SK-N-SH (cell line): ENCODE data around the gene REPS2. TPM values are rescaled to one million over a fixed set of nuclear protein-coding genes. Genes with fewer than 3 reads are reported as not detected.
A peak's percentile ranks its signal among the peaks of the same experiment; 100 is the strongest.

Experiments
- CTCF ChIA-PET: fragments of 300-600, 350-600 bp; formaldehyde crosslinking; extraction: SDS; loops from one replicate; lab custom pipeline; 2021; lab: Yijun Ruan, JAX
- POLR2A ChIA-PET: fragments of 350-600 bp; sonication (Branson Sonifier 250); formaldehyde crosslinking; extraction: SDS; loops from one replicate; lab custom pipeline; 2020; ENCODE audit warnings: antibody characterized with exemption, inconsistent platforms; lab: Yijun Ruan, JAX
- DNase-seq: peaks from one replicate; pipeline ENCODE4 v3.0.0; 2012
- H2AFZ ChIP-seq: fragments of 200-600 bp; sonication (generic); 2 replicates; pipeline ENCODE4 v1.8.1; 2016; ENCODE audit warnings: antibody characterized with exemption, mild to moderate bottlenecking, low read depth
- H3F3A ChIP-seq: fragments of 200-600 bp; sonication (generic); replicated peaks from 2 replicates; pipeline ENCODE3; 2016; ENCODE audit warnings: antibody characterized with exemption, mild to moderate bottlenecking; ENCODE audit not compliant: insufficient read depth
- H3K27ac ChIP-seq, 2 experiments: fragments of 200-500 bp in 1 of 2; fragments of 200-600 bp in 1 of 2; sonication (Bioruptor generic) in 1 of 2; sonication (generic), shearing (Covaris generic) in 1 of 2; 2 replicates each; pipeline versions ENCODE4 v1.5.1 to v1.6.1; 2014 to 2016; ENCODE audit warnings: low read depth in 2 of 2, inconsistent platforms in 1 of 2, low read length in 1 of 2, mild to moderate bottlenecking in 1 of 2, mixed read lengths in 1 of 2
- H3K27me3 ChIP-seq: fragments of 200-600 bp; sonication (generic), shearing (Covaris generic); 2 replicates; pipeline ENCODE4 v1.6.1; 2016; ENCODE audit warnings: mixed run types; ENCODE audit not compliant: insufficient read depth
- H3K36me3 ChIP-seq, 2 experiments: fragments of 200-500 bp in 1 of 2; fragments of 200-600 bp in 1 of 2; sonication (Bioruptor generic) in 1 of 2; sonication (generic) in 1 of 2; replicated peaks in 1 of 2; 2 replicates each; pipeline versions ENCODE3 to v1.5.1; 2014 to 2016; ENCODE audit warnings: low read length in 1 of 2, mild to moderate bottlenecking in 1 of 2; ENCODE audit not compliant: insufficient read depth in 2 of 2, control insufficient read depth in 1 of 2
- H3K4me1 ChIP-seq, 2 experiments: fragments of 200-500 bp in 1 of 2; fragments of 200-600 bp in 1 of 2; sonication (Bioruptor generic) in 1 of 2; sonication (generic), shearing (Covaris generic) in 1 of 2; 2 replicates each; pipeline versions ENCODE4 v1.5.1 to v1.6.1; 2014 to 2016; ENCODE audit warnings: low read depth in 1 of 2, low read length in 1 of 2, mixed run types in 1 of 2; ENCODE audit not compliant: insufficient read depth in 2 of 2, control insufficient read depth in 1 of 2
- H3K4me2 ChIP-seq: fragments of 200-600 bp; sonication (generic), shearing (Covaris generic); 2 replicates; pipeline ENCODE4 v1.6.1; 2017; ENCODE audit warnings: mixed run types
- H3K4me3 ChIP-seq, 2 experiments: fragments of 200-500 bp in 1 of 2; fragments of 200-600 bp in 1 of 2; sonication (Bioruptor generic) in 1 of 2; sonication (generic), shearing (Covaris generic) in 1 of 2; 2 replicates each; pipeline versions ENCODE4 v1.5.1 to v1.8.1; 2014 to 2016; ENCODE audit warnings: low read depth in 2 of 2, inconsistent platforms in 1 of 2, low read length in 1 of 2, mild to moderate bottlenecking in 1 of 2, mixed read lengths in 1 of 2, moderate library complexity in 1 of 2
- H3K79me2 ChIP-seq: fragments of 200-600 bp; sonication (generic); 2 replicates; pipeline ENCODE4 v1.8.1; 2017; ENCODE audit warnings: mild to moderate bottlenecking; ENCODE audit not compliant: insufficient read depth
- H3K9ac ChIP-seq: fragments of 200-600 bp; sonication (generic); 2 replicates; pipeline ENCODE4 v1.6.1; 2017; ENCODE audit warnings: mixed run types
- H3K9me2 ChIP-seq: fragments of 200-600 bp; sonication (generic); 2 replicates; pipeline ENCODE4 v1.6.1; 2017; ENCODE audit warnings: mixed run types
- H3K9me3 ChIP-seq: fragments of 200-600 bp; sonication (generic); 2 replicates; pipeline ENCODE4 v1.6.1; 2017; ENCODE audit warnings: mixed run types, mild to moderate bottlenecking, moderate library complexity
- H4K20me1 ChIP-seq: fragments of 200-600 bp; sonication (generic); 2 replicates; pipeline ENCODE4 v1.6.1; 2017; ENCODE audit warnings: mild to moderate bottlenecking, mixed run types; ENCODE audit not compliant: insufficient read depth
- CHD2 ChIP-seq: fragments of 150-350 bp; IDR thresholded peaks from 2 replicates; pipeline ENCODE4 v1.6.1; 2018; ENCODE audit warnings: low read length; ENCODE audit not compliant: partially characterized antibody
- EP300 ChIP-seq, 2 experiments: IDR thresholded peaks; 2 replicates each; pipeline versions ENCODE4 v1.4.0 to v1.6.1; 2012; ENCODE audit warnings: borderline replicate concordance in 1 of 2, low read depth in 1 of 2, low read length in 1 of 2
- EZH2phosphoT487 ChIP-seq: fragments of 200-600 bp; sonication (generic); IDR thresholded peaks from 2 replicates; pipeline ENCODE4 v1.6.1; 2017; ENCODE audit warnings: low read depth, mixed run types, mild to moderate bottlenecking, antibody characterized with exemption, moderate library complexity, borderline replicate concordance
- FOSL2 ChIP-seq: IDR thresholded peaks from 2 replicates; pipeline ENCODE4 v1.4.0; 2012; ENCODE audit warnings: low read depth, mild to moderate bottlenecking, moderate library complexity, borderline replicate concordance
- FOXM1 ChIP-seq: IDR thresholded peaks from 2 replicates; pipeline ENCODE4 v1.4.0; 2012; ENCODE audit warnings: low read depth, mild to moderate bottlenecking
- GABPA ChIP-seq: IDR thresholded peaks from 2 replicates; pipeline ENCODE4 v1.4.0; 2012; ENCODE audit warnings: low read depth, mild to moderate bottlenecking
- GATA2 ChIP-seq: sonication (generic); formaldehyde crosslinking; IDR thresholded peaks from 2 replicates; pipeline ENCODE4 v1.5.0; 2020; ENCODE audit warnings: mild to moderate bottlenecking, missing genetic modification reagents
- JUND ChIP-seq: IDR thresholded peaks from 2 replicates; pipeline ENCODE4 v1.4.0; 2012
- MEF2A ChIP-seq: IDR thresholded peaks from 2 replicates; pipeline ENCODE4 v1.4.0; 2012; ENCODE audit warnings: low read depth, borderline replicate concordance
- NFIC ChIP-seq: IDR thresholded peaks from 2 replicates; pipeline ENCODE4 v1.4.0; 2012; ENCODE audit warnings: borderline replicate concordance
- NRF1 ChIP-seq: IDR thresholded peaks from 2 replicates; pipeline ENCODE4 v1.6.1; 2012; ENCODE audit warnings: low read depth, mild to moderate bottlenecking, low read length
- RAD21 ChIP-seq: IDR thresholded peaks from 2 replicates; pipeline ENCODE4 v1.6.1; 2012; ENCODE audit warnings: mild to moderate bottlenecking, low read length
- RCOR1 ChIP-seq: fragments of 150-350 bp; IDR thresholded peaks from 2 replicates; pipeline ENCODE4 v1.6.1; 2017; ENCODE audit warnings: antibody characterized with exemption, low read length
- RFX5 ChIP-seq: IDR thresholded peaks from 2 replicates; pipeline ENCODE4 v1.6.1; 2012; ENCODE audit warnings: mild to moderate bottlenecking, improper control_type of control experiment, low read length
- SIN3A ChIP-seq: IDR thresholded peaks from 2 replicates; pipeline ENCODE4 v1.6.1; 2012; ENCODE audit warnings: low read depth, mild to moderate bottlenecking, low read length, moderate library complexity, borderline replicate concordance
- SMC3 ChIP-seq: IDR thresholded peaks from 2 replicates; pipeline ENCODE4 v1.6.1; 2012; ENCODE audit warnings: low read depth, low read length, improper control_type of control experiment
- TCF12 ChIP-seq: IDR thresholded peaks from 2 replicates; pipeline ENCODE4 v1.4.0; 2012
- TEAD4 ChIP-seq: IDR thresholded peaks from 2 replicates; pipeline ENCODE4 v1.4.0; 2012; ENCODE audit warnings: mild to moderate bottlenecking, borderline replicate concordance; ENCODE audit not compliant: insufficient read depth
- polyA plus RNA-seq, 3 experiments: library from polyadenylated mRNA; depleted of rRNA; stranded (reverse); fragments of >200 nt; gene quantifications; 2 replicates each; pipeline ENCODE4 v1.2.3, GENCODE V29; 2012
- TF ChIP-seq, protein P1 (sequence below): IDR thresholded peaks from 2 replicates; pipeline ENCODE4 v1.4.0; 2012; ENCODE audit warnings: low read depth, borderline replicate concordance
- TF ChIP-seq, protein P2 (sequence below): IDR thresholded peaks from 2 replicates; pipeline ENCODE4 v1.6.1; 2012; ENCODE audit warnings: mild to moderate bottlenecking, low read depth, low read length, moderate library complexity
- TF ChIP-seq, protein P3 (sequence below): IDR thresholded peaks from 2 replicates; pipeline ENCODE4 v1.4.0; 2012; ENCODE audit warnings: low read depth
- TF ChIP-seq, protein P4 (sequence below): fragments of 200-600 bp; sonication (generic); IDR thresholded peaks from 2 replicates; pipeline ENCODE4 v1.6.1; 2017; ENCODE audit warnings: antibody characterized with exemption, mild to moderate bottlenecking, moderate library complexity
- TF ChIP-seq, protein P5 (sequence below): fragments of 150-350 bp; IDR thresholded peaks from 2 replicates; pipeline ENCODE4 v1.6.1; 2016; ENCODE audit warnings: mild to moderate bottlenecking, low read depth, low read length
- TF ChIP-seq, protein P6 (sequence below): IDR thresholded peaks from 2 replicates; pipeline ENCODE4; 2012

Gene REPS2
- polyA plus RNA-seq, 1 of the 3 experiments (the other 2 are of a cell fraction) = 0.62 TPM

DNA sequence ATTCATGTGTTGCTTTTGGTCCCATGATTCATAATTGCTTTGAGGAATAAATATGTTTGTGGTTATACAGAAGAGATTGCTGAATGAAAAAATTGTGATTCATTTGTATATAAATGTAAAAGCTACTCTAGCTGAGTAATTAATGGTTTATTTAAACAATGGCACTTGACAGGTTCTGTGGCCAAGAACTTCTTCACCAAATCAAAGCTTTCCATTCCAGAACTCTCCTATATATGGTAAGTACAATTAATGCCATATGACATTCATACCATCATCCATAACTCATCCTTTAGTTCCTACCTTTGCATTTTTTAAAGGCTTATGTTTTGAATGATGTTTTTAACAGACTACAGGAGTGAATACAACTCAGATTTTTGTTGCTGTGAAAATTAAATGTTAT, 105.8 kb downstream of the REPS2 start:
- POLR2A ChIA-PET = no interaction called here
- CTCF ChIA-PET = interaction anchor here (2.3 kb wide), 1 partner anchor 169 kb away, joined by 5 read pairs; no protein-coding TSS in a partner anchor
- TF ChIP-seq, protein P1, sequence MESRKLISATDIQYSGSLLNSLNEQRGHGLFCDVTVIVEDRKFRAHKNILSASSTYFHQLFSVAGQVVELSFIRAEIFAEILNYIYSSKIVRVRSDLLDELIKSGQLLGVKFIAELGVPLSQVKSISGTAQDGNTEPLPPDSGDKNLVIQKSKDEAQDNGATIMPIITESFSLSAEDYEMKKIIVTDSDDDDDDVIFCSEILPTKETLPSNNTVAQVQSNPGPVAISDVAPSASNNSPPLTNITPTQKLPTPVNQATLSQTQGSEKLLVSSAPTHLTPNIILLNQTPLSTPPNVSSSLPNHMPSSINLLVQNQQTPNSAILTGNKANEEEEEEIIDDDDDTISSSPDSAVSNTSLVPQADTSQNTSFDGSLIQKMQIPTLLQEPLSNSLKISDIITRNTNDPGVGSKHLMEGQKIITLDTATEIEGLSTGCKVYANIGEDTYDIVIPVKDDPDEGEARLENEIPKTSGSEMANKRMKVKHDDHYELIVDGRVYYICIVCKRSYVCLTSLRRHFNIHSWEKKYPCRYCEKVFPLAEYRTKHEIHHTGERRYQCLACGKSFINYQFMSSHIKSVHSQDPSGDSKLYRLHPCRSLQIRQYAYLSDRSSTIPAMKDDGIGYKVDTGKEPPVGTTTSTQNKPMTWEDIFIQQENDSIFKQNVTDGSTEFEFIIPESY = no peak
- TF ChIP-seq, protein P2, sequence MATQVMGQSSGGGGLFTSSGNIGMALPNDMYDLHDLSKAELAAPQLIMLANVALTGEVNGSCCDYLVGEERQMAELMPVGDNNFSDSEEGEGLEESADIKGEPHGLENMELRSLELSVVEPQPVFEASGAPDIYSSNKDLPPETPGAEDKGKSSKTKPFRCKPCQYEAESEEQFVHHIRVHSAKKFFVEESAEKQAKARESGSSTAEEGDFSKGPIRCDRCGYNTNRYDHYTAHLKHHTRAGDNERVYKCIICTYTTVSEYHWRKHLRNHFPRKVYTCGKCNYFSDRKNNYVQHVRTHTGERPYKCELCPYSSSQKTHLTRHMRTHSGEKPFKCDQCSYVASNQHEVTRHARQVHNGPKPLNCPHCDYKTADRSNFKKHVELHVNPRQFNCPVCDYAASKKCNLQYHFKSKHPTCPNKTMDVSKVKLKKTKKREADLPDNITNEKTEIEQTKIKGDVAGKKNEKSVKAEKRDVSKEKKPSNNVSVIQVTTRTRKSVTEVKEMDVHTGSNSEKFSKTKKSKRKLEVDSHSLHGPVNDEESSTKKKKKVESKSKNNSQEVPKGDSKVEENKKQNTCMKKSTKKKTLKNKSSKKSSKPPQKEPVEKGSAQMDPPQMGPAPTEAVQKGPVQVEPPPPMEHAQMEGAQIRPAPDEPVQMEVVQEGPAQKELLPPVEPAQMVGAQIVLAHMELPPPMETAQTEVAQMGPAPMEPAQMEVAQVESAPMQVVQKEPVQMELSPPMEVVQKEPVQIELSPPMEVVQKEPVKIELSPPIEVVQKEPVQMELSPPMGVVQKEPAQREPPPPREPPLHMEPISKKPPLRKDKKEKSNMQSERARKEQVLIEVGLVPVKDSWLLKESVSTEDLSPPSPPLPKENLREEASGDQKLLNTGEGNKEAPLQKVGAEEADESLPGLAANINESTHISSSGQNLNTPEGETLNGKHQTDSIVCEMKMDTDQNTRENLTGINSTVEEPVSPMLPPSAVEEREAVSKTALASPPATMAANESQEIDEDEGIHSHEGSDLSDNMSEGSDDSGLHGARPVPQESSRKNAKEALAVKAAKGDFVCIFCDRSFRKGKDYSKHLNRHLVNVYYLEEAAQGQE = no peak
- TF ChIP-seq, protein P3, sequence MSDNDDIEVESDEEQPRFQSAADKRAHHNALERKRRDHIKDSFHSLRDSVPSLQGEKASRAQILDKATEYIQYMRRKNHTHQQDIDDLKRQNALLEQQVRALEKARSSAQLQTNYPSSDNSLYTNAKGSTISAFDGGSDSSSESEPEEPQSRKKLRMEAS = no peak
- no peak for TF ChIP-seq SMC3
- TF ChIP-seq FOSL2 = 0 out of 2 replicates have a peak, but pooled peaks have one; percentile 8
- no peak for TF ChIP-seq RAD21
- no peak for TF ChIP-seq EP300 (IDR thresholded peaks at IDR 0.05; ENCODE audit: borderline replicate concordance in 1 of 2, low read depth in 1 of 2, low read length in 1 of 2)
- TF ChIP-seq TCF12 = peak; percentile 59
- TF ChIP-seq TEAD4 = no peak
- no peak for TF ChIP-seq MEF2A
- TF ChIP-seq, protein P4, sequence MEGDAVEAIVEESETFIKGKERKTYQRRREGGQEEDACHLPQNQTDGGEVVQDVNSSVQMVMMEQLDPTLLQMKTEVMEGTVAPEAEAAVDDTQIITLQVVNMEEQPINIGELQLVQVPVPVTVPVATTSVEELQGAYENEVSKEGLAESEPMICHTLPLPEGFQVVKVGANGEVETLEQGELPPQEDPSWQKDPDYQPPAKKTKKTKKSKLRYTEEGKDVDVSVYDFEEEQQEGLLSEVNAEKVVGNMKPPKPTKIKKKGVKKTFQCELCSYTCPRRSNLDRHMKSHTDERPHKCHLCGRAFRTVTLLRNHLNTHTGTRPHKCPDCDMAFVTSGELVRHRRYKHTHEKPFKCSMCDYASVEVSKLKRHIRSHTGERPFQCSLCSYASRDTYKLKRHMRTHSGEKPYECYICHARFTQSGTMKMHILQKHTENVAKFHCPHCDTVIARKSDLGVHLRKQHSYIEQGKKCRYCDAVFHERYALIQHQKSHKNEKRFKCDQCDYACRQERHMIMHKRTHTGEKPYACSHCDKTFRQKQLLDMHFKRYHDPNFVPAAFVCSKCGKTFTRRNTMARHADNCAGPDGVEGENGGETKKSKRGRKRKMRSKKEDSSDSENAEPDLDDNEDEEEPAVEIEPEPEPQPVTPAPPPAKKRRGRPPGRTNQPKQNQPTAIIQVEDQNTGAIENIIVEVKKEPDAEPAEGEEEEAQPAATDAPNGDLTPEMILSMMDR = no peak
- no peak for TF ChIP-seq EZH2phosphoT487
- TF ChIP-seq GABPA = no peak
- no peak for TF ChIP-seq FOXM1
- TF ChIP-seq, protein P5, sequence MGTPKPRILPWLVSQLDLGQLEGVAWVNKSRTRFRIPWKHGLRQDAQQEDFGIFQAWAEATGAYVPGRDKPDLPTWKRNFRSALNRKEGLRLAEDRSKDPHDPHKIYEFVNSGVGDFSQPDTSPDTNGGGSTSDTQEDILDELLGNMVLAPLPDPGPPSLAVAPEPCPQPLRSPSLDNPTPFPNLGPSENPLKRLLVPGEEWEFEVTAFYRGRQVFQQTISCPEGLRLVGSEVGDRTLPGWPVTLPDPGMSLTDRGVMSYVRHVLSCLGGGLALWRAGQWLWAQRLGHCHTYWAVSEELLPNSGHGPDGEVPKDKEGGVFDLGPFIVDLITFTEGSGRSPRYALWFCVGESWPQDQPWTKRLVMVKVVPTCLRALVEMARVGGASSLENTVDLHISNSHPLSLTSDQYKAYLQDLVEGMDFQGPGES = no peak
- no peak for TF ChIP-seq NRF1
- no peak for TF ChIP-seq GATA2 (CRISPR knock-in tag)
- TF ChIP-seq CHD2 = no peak
- TF ChIP-seq SIN3A = no peak
- no peak; the same call in 1 of the 2 replicates for TF ChIP-seq NFIC
- TF ChIP-seq RCOR1 = no peak
- TF ChIP-seq, protein P6, sequence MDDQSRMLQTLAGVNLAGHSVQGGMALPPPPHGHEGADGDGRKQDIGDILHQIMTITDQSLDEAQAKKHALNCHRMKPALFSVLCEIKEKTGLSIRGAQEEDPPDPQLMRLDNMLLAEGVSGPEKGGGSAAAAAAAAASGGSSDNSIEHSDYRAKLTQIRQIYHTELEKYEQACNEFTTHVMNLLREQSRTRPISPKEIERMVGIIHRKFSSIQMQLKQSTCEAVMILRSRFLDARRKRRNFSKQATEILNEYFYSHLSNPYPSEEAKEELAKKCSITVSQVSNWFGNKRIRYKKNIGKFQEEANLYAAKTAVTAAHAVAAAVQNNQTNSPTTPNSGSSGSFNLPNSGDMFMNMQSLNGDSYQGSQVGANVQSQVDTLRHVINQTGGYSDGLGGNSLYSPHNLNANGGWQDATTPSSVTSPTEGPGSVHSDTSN = peak; percentile 34; the same call in 1 of the 2 replicates
- peak; percentile 18; the same call in 1 of the 2 replicates for TF ChIP-seq JUND
- TF ChIP-seq RFX5 = no peak

More for the DNA sequence above, 105.8 kb downstream of the REPS2 start:
- Histone ChIP-seq H3F3A (peaks cover 4% of the 10 kb centered on the region), H3K9me3 (no peaks in the 10 kb centered on the region), H3K4me2 (no peak overlapping the region), H3K9ac (no peak overlapping the region), H3K27ac (peak overlapping the region in 1 of 2 experiments; percentile 50; a peak in 1 of 4 replicates), H4K20me1 (no peaks in the 10 kb centered on the region), H3K4me3 (no peak overlapping the region), H3K9me2 (no peaks in the 10 kb centered on the region), H3K4me1 (no peaks in the 10 kb centered on the region), H3K79me2 (no peaks in the 10 kb centered on the region), H2AFZ (no peak overlapping the region), H3K27me3 (no peaks in the 10 kb centered on the region), H3K36me3 (no peaks in the 10 kb centered on the region)
- DNase-seq = no peak
